HG03521 (cell line): ENCODE data around the gene CAND1.
A peak's percentile ranks its signal among the peaks of the same experiment; 100 is the strongest.

ENCODE experiments used
- ATAC-seq: cut with Tn5 transposase; IDR thresholded peaks from one replicate; pipeline ENCODE4 v1.9.1; 2021; ENCODE audit warnings: mild to moderate bottlenecking, moderate library complexity; ENCODE audit not compliant: unreplicated experiment

CAND1 gene

GRCh38 chr12:67268896-67269632, at the start of gene CAND1:
Gene CAND1 (plus strand): TSS chr12:67269358. CDS start chr12:67269718, 360 bp downstream.
- ATAC-seq, result peak; percentile 74

- ATAC-seq, result no peak
These were observed 49.1 kb upstream of the CAND1 start for GRCh38 chr12:67220065-67220464.

GRCh38 chr12:67222302-67222701, 46.9 kb upstream of the CAND1 start:
- no peak for ATAC-seq

DNA sequence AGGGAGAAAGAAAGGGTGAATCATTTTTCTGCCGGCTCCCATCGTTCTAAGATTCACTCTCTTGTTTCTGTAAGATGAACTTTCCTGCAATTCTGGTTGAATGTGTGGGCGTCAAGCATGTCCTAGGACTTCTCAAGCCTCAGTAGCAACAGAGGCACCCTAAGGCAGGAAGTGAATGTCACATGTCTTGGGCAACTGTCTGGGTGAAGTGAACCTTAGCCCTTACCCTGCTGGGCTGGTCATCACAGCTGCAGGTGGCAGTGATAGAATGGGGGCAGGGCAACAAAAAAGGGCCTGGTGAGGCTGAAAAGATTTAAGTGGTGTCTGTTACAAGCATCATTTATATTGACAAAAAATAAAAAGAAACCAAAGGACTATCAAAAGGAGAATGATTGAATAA, 45.9 kb upstream of the CAND1 start:
- no peak for ATAC-seq

- no peak for ATAC-seq
These were observed 31.9 kb upstream of the CAND1 start for GRCh38 chr12:67237231-67237630.

DNA sequence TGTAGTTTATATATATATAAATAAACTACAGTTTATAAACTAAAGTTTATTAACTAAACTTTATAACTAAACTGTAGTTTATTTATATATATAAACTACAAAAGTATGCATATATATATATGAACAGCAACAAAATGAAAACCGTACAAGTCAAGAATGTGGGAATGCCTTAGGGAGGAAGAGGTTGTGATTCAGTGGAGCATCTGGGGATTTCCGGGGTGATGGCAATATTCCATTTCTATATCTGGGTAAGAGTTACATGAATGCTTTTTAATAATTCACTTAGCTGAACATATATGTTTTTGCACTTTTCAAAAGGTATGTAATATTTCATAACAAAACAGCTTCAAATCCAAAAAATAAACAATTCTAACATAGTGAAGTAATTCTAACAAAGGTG, 30.1 kb upstream of the CAND1 start:
- no peak for ATAC-seq

DNA sequence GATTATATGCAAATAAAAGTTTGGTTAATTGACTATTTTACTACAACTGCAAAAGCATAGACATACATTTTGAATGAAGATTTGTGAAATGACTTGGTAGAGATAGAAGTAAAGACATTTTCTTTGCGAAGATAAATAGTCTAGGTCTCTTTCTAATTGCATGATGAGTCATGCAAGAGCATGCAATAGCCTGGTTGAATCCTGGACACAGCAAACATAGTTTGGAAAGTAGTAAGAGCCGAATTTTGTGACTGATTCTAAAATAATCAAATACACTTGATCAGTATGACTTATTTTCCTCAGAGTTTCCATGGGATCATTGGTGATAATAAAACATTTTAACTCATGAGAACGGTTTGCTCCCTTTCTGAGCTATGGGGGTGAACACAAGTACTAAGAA, 27.7 kb upstream of the CAND1 start:
- ATAC-seq, result no peak

GRCh38 chr12:67243260-67243659, 25.9 kb upstream of the CAND1 start:
- no peak for ATAC-seq

DNA sequence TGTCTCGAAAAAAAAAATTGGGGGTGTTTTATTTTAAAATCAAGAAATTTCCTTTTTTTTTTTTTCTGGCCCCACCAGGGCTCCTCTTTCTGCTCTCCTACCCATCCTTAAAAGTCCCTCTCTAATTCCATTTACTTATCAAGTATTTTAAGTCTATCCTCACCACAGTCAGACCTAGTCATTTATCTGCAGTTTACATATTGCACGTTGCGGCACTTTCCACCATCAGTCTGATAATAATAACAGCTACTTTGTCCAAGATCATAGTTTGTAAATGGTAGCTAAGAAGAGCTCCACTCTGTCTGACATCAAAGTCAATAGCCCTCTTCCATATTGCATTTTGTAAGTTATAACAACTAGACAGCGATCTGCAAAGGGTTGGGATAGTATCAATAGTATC, 23.6 kb upstream of the CAND1 start:
- ATAC-seq, result no peak

DNA sequence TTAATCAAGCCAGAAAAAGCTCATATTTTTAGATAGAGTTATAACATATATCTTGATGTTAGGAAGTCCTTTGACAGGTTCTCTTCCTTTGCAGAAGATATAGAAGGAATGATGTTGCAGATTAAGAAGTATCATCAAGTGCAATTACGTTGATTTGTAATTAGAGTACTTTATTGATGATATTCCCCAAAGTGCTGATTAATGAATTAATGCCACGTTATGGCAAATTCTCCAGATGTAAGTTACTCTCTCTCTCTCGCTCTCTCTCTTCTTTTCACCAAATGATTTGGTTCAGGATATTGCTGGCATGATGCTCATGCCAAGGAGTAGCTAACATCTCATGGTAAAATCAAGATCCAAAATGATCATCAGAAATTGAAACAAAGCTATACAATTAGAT, 18.1 kb upstream of the CAND1 start:
- ATAC-seq, result no peak

DNA sequence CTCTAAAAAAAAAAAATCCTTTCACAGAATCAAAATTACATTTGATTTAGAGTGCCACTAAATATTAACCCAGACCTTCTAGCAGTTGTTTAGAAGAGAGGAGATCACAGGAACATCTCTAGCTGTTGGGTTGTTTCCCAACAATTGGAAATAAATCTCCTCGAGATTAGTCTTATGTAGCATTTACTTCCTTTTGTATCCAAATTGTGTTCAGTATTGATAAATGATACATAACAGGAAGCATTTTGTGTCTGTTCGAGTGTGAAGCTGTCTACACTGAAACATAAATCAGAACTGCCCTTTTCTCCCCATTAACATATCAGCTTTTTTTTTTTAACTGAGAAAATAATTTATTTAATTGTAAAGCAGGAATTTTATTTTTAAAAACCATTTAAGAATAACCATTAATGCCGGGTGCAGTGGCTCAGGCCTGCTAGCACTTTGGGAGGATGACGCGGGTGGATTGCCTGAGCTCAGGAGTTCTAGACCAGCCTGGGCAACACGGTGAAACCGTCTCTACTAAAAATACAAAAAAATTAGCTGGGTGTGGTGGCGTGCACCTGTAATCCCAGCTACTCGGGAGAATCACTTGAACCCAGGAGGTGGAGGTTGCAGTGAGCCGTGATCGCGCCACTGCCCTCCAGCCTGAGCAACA, 14.7 kb upstream of the CAND1 start:
- no peak for ATAC-seq

DNA sequence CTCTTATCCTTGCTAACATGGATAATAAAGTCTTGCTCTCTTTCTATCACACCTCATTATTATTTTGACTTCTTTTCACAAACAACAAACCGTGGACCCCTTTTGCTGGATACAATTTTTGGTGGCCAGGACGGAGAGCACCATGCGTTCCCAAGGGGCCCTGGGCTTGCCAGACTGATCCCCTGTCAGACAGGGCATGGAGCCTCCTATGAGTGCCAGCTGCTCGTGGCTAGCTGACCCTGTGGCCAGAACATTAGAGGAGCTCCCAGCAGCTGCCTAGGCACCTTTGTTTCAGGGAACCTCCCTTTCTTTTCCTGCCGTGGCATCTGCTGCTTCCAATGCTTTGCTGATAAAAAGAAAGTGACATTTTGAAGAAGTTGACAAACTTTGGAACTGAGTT, 12.5 kb upstream of the CAND1 start:
- no peak for ATAC-seq

GRCh38 chr12:67263471-67263870, 5.7 kb upstream of the CAND1 start:
- ATAC-seq, result no peak

DNA sequence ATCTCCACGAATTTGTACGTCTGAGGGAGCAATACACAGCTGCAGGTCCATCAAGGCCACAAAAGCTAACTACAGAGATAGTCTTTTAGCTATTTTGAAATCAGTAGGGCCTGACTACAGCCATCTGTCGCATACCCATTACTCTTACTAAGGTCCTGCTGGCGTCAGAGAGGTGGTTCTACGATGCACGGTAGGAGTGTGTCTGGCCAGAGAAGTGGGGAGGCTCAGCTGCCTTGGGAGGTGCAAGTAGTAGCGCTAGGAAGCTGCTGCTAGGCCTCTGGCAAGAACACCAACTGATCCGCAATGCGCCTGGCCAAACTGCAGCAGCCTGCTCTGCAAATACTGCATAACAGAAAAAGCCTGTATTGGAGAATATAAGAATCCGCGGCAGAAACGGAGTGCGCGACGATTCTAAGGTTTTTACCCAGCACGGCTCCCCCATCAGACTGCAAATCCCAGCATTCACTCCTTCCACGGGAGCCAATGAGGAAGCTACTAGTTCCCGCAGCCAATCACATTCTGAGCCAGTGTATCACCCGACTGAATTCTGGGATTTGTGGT, 743 bp upstream of the CAND1 start:
- ATAC-seq, result peak; percentile 69

DNA sequence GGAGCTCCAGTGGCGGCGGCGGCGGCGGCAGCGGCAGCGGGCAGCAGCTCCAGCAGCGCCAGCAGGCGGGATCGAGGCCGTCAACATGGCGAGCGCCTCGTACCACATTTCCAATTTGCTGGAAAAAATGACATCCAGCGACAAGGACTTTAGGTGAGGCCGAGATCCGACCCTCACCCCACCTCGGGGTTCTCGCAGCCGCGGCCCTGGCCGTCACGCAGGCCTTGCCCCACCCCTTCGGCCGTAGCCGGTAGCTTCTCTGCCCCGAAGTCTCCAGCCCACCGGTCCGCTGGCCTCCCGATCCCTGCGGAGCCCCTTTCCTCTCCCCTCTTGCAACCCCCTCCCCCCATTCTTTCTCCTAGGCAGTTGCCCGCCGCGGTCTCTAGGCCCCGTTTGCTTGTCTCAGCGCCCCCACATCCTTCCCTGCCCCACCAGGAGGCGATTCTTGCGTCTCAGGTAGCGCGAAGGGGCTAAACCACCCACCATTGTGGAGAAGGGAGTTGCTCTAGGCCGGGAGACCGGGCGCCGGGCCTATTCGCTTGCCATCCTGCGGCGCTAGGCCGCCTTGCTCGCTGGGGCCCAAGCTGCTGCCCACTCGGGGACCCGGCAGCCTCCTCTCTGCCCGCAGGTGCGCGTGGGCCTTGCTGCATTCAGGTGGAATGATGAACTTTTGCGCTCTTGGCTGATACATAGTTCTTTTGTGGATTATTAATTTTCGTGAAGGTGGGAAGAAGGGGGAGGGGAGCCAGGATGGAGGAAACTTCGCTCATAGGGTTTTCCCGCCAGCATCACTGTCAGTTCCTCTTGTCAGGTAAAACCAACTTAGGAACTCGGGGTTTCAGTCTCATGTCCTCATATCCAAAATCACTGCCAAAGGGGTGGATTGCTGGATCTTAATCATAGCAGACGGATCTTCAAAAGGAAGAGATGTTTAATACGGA, 745 bp downstream of the CAND1 start:
- peak; percentile 13 for ATAC-seq

DNA sequence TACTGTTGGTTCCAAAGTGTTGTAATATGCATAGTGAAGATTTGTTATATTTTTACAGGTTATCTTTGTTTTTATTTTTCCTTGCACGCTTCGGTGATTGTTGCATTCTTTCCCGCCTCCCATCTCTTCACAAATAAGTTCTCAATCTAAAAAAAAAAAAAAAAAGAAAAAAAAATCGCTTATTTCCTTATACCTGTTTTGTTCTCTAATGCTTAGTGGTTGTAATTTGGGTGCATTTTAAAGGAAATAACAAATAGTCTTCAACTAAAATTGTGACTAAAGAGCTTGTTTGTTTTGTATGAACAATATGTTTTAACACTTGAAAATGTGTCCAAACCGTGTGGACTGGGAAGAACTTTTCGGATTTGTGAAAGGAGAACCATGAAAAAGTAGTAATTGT, 1.5 kb downstream of the CAND1 start:
- no peak for ATAC-seq

DNA sequence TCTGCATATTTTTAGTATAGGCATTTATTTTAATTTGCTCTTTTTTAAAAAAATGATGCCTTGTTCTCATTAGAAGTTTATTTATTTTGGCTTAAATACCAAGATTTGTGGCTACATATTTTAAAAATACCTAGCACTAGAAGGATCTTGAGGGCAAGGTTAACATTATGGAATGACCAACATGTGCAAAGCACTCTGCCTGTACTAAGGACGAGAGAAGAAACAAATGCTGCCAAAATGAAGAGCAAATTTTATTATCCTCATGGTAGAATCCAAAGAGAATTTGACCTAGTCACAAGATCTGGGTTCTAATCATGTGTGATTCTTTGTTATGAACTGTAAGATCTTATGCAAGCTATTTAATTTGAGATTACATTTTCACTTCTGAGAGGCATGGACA, 2.8 kb downstream of the CAND1 start:
- no peak for ATAC-seq

DNA sequence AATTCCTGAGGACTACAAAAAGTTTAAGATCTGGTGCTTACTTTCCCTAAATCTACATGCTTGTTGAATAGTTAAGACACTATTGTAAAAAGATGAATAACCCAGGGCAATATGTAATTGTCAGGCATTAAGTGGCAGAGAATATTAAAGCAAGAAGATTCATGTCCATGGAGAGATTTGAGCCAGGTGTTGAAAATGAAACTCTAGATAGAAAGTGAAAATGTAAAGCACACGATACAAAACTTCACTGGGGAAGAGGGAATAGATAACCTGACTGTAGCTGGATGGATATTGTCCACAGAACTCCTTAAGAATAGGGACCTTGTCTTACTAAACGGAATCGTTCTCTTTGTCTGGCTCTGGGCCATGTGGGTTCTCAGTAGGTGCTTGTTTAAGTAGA, 5.0 kb downstream of the CAND1 start:
- no peak for ATAC-seq

DNA sequence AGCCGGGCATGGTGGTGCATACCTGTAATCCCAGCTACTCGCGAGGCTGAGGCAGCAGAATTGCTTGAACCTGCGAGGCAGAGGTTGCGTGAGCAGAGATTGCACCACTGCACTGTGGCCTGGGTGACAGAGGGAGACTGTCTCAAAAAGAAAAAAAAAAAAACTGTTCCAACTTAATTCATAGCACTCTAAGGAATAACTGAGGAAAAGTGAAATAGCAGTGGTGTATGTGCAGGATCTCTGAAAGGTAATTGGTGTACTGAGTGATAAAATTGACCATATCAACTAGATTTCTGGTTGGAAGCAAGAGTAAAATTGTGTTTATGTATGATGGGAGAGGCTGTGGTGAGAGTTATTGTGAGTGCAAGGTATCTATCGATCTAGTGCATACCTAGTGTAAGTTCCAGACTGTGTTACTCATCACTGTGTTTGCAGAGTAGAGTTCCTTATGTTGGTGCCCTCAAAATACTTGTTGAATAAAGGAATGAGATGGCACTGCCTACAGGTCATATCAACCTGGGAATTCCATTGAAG, 6.3 kb downstream of the CAND1 start:
- ATAC-seq, result no peak

DNA sequence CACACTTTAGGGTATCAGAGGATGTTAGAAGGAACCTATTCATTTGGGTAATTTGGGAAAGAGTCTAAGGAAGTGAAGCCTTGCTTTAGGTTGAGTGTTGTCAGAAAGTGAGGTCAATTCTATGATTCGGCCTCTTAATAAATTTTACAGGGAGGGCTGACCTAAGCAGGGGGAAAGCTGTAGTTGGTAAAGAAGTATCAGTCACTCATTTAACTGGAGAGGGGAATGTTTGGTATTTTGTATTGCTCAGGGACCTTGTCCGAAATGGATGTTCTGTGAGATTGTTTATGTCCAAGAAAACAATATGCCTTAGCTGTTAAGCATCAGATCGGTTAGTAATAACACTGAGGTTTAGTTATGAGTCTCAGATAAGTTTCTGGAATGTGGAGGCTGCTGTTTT, 7.3 kb downstream of the CAND1 start:
- no peak for ATAC-seq

DNA sequence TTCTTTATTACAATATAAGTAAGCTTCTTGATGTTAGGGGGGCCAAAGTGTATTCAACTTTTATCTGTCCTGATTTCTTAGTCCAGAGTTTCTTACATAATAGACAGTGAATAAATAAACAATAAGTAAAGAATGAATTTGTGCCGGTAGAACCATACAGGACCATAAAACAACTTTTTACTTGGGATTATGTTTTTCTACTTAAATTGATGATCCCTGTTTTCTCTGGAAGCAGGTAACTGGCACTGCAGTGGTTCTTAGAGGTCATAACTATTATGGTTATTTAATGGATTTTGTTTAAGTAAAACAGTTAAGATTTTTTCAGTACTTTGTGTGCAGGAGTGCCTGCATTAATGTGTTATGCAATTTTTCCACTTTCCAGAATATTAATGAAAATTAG, 10.5 kb downstream of the CAND1 start:
- no peak for ATAC-seq
